H9 (cell line): ENCODE data around the gene SEMA4D. TPM values are rescaled to one million over a fixed set of nuclear protein-coding genes. Genes with fewer than 3 reads are reported as not detected.
A peak's percentile ranks its signal among the peaks of the same experiment; 100 is the strongest.

ENCODE experiments used
- DNase-seq: peaks from one replicate; pipeline ENCODE4 v3.0.0-alpha.2; 2017
- H2AFZ ChIP-seq: one replicate; pipeline ENCODE4 v1.6.1; 2013; ENCODE audit warnings: mild to moderate bottlenecking, low read length, control low read depth, moderate library complexity
- H2AK5ac ChIP-seq: 2 replicates; pipeline ENCODE4 v1.6.1; 2013; ENCODE audit warnings: low read length, control low read depth, mixed read lengths; ENCODE audit not compliant: insufficient read length
- H2BK120ac ChIP-seq: one replicate; pipeline ENCODE4 v1.6.1; 2013; ENCODE audit warnings: low read depth, mild to moderate bottlenecking, low read length, control low read depth, inconsistent platforms; ENCODE audit not compliant: poor library complexity, severe bottlenecking
- H2BK12ac ChIP-seq: 2 replicates; pipeline ENCODE4 v1.6.1; 2013; ENCODE audit warnings: low read length, control low read depth, mixed read lengths, low read depth; ENCODE audit not compliant: insufficient read length
- H2BK15ac ChIP-seq: 2 replicates; pipeline ENCODE4 v1.6.1; 2013; ENCODE audit warnings: low read depth, low read length, control low read depth
- H2BK20ac ChIP-seq: one replicate; pipeline ENCODE4 v1.6.1; 2013; ENCODE audit warnings: low read depth, mild to moderate bottlenecking, low read length, control low read depth, inconsistent platforms; ENCODE audit not compliant: poor library complexity, severe bottlenecking
- H2BK5ac ChIP-seq: 2 replicates; pipeline ENCODE4 v1.6.1; 2013; ENCODE audit warnings: low read length, control low read depth, mixed read lengths; ENCODE audit not compliant: insufficient read length
- H3K14ac ChIP-seq: 2 replicates; pipeline ENCODE4 v1.6.1; 2013; ENCODE audit warnings: low read length, control low read depth; ENCODE audit not compliant: insufficient read depth
- H3K18ac ChIP-seq: 2 replicates; pipeline ENCODE4 v1.6.1; 2013; ENCODE audit warnings: low read depth, mild to moderate bottlenecking, mixed read lengths, low read length, control low read depth; ENCODE audit not compliant: insufficient read length
- H3K23ac ChIP-seq: 2 replicates; pipeline ENCODE4 v1.6.1; 2013; ENCODE audit warnings: low read length, control low read depth, mixed read lengths, low read depth; ENCODE audit not compliant: insufficient read length
- H3K23me2 ChIP-seq: 2 replicates; pipeline ENCODE4 v1.6.1; 2013; ENCODE audit warnings: low read depth, mild to moderate bottlenecking, mixed read lengths, low read length, control low read depth; ENCODE audit not compliant: insufficient read length, poor library complexity, severe bottlenecking
- H3K27ac ChIP-seq: 2 replicates; pipeline ENCODE4 v1.5.1; 2013; ENCODE audit warnings: low read length, control low read depth, mixed read lengths, low read depth; ENCODE audit not compliant: insufficient read length
- H3K27me3 ChIP-seq: 2 replicates; pipeline ENCODE4 v1.6.1; 2013; ENCODE audit warnings: low read length, control low read depth, inconsistent platforms; ENCODE audit not compliant: insufficient read depth
- H3K4ac ChIP-seq: 2 replicates; pipeline ENCODE4 v1.6.1; 2013; ENCODE audit warnings: low read depth, mild to moderate bottlenecking, control low read depth, inconsistent platforms, low read length, moderate library complexity
- H3K4me1 ChIP-seq: 2 replicates; pipeline ENCODE4 v1.6.1; 2013; ENCODE audit warnings: low read length, control low read depth, inconsistent platforms; ENCODE audit not compliant: insufficient read depth
- H3K4me2 ChIP-seq: 2 replicates; pipeline ENCODE4 v1.6.1; 2013; ENCODE audit warnings: low read length, control low read depth, mixed read lengths; ENCODE audit not compliant: insufficient read length, insufficient read depth
- H3K56ac ChIP-seq: 2 replicates; pipeline ENCODE4 v1.6.1; 2013; ENCODE audit warnings: low read depth, mild to moderate bottlenecking, mixed read lengths, low read length, control low read depth; ENCODE audit not compliant: insufficient read length
- H3K79me1 ChIP-seq: 2 replicates; pipeline ENCODE4 v1.6.1; 2013; ENCODE audit warnings: low read depth, mild to moderate bottlenecking, moderate library complexity, low read length, control low read depth, inconsistent platforms; ENCODE audit not compliant: insufficient read depth, poor library complexity, severe bottlenecking
- H3K79me2 ChIP-seq: 2 replicates; pipeline ENCODE4 v1.6.1; 2013; ENCODE audit warnings: low read length, control low read depth, inconsistent platforms; ENCODE audit not compliant: insufficient read depth
- H3K9ac ChIP-seq: 2 replicates; pipeline ENCODE4 v1.6.1; 2013; ENCODE audit warnings: low read length, control low read depth, mixed read lengths; ENCODE audit not compliant: insufficient read length; ENCODE audit errors: extremely low read depth
- H3K9me3 ChIP-seq: one replicate; pipeline ENCODE4 v1.6.1; 2013; ENCODE audit warnings: low read depth, low read length, inconsistent platforms; ENCODE audit not compliant: control insufficient read depth
- H3T11ph ChIP-seq: one replicate; pipeline ENCODE4 v1.6.1; 2013; ENCODE audit warnings: mild to moderate bottlenecking, low read length, control low read depth, inconsistent platforms
- H4K20me1 ChIP-seq: one replicate; pipeline ENCODE4 v1.6.1; 2013; ENCODE audit not compliant: control insufficient read depth, insufficient read length, insufficient read depth
- H4K5ac ChIP-seq: 2 replicates; pipeline ENCODE4 v1.6.1; 2013; ENCODE audit warnings: low read depth, mild to moderate bottlenecking, mixed read lengths, low read length, control low read depth; ENCODE audit not compliant: insufficient read length
- H4K8ac ChIP-seq: replicated peaks from 2 replicates; pipeline ENCODE4 v1.6.1; 2013; ENCODE audit warnings: low read length, control low read depth, mixed read lengths, low read depth; ENCODE audit not compliant: insufficient read length
- H4K91ac ChIP-seq: 2 replicates; pipeline ENCODE4 v1.6.1; 2013; ENCODE audit warnings: low read depth, mild to moderate bottlenecking, moderate library complexity, mixed read lengths, low read length, control low read depth; ENCODE audit not compliant: insufficient read length
- H3K27ac Mint-ChIP-seq, 3 experiments: 2 replicates in 2 of 3; 3 replicates in 1 of 3; pipeline ENCODE4 v1.8.0; 2020 to 2021; ENCODE audit warnings: mixed read lengths in 3 of 3, mild to moderate bottlenecking in 1 of 3, moderate library complexity in 1 of 3
- H3K27me3 Mint-ChIP-seq: 2 replicates; pipeline ENCODE4 v1.8.0; 2021; ENCODE audit warnings: low read depth, mild to moderate bottlenecking, moderate library complexity, mixed read lengths
- H3K36me3 Mint-ChIP-seq, 3 experiments: 2 replicates in 2 of 3; 3 replicates in 1 of 3; pipeline ENCODE4 v1.8.0; 2020 to 2021; ENCODE audit warnings: low read depth in 3 of 3, mixed read lengths in 3 of 3; ENCODE audit not compliant: insufficient read depth in 1 of 3
- H3K4me1 Mint-ChIP-seq, 2 experiments: 2 replicates each; pipeline ENCODE4 v1.8.0; 2020; ENCODE audit warnings: mixed read lengths in 2 of 2
- H3K4me3 Mint-ChIP-seq, 2 experiments: 2 replicates in 1 of 2; 3 replicates in 1 of 2; pipeline ENCODE4 v1.8.0; 2020 to 2021; ENCODE audit warnings: mild to moderate bottlenecking in 2 of 2, mixed read lengths in 2 of 2, moderate library complexity in 1 of 2
- H3K9me3 Mint-ChIP-seq, 2 experiments: 2 replicates in 1 of 2; 3 replicates in 1 of 2; pipeline ENCODE4 v1.8.0; 2020; ENCODE audit warnings: mild to moderate bottlenecking in 2 of 2, mixed read lengths in 2 of 2, moderate library complexity in 1 of 2
- WGBS: extraction: QIAGEN DNeasy Blood & Tissue Kit; methylation state at CpG from one replicate; pipeline ENCODE4 v1.1.7; 2013; ENCODE audit warnings: missing lambda C conversion rate, low lambda C conversion rate, mixed read lengths; ENCODE audit not compliant: insufficient read length; ENCODE audit errors: extremely low coverage; 5-methylcytosine and 5-hydroxymethylcytosine counted together
- total RNA-seq: library from RNA; stranded (reverse); gene quantifications from 2 replicates; pipeline ENCODE4 v1.2.1, GENCODE V29; 2021
- TF ChIP-seq, protein P1 (sequence below): fragments of 200-600 bp; sonication (generic); conservative IDR thresholded peaks from 3 replicates; pipeline ENCODE4 v1.8.0; 2021; ENCODE audit warnings: antibody characterized with exemption, mild to moderate bottlenecking

SEMA4D gene
- total RNA-seq, 1 experiment from 2014 or later: 47.2 TPM

DNA sequence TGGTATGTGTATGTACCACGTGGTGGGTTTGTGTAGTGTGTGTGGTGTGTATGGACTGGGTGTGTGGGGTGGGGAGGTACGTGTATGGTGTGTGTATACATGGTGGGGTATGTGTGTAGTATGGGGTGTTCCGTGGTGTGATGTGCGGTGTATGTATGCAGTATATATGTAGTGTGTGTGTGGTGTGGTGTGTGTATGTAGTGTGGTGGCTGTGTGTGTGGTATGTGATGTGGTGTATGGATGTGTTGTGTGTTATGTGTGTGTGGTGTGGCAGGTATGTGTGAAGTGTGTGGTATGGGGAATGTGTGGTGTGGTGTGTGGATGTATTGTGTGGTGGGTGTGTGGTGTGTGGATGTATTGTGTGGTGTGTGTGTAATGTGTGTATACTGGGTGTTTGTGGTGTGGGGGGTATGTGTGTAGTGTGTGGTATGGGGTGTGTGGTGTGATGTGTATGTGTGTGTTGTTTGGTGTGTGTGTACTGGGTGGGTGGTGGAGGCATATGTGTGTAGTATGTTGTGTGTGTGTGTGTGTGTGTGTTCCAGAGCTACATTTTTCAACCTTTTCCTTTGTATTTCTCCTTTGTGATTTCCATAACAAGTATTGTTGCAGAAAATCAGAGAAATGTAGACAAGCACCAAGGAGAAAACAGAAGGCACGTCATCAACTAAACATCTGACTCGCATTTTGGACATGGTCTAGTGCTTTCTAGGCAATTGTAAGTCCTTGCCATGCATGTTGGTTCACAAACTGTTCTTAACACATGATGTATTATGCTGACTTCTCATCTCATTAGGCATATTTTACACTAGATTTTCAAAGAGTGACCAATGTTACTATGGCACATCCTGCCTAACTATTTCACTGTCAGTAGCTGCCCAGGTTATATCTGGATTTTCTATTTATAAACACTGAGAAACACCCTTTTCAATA lies 13.2 kb downstream of the SEMA4D start:
- Histone ChIP-seq H2BK12ac (no peak overlapping the region), H4K20me1 (peaks cover 4% of the 10 kb centered on the region), H2BK20ac (no peak overlapping the region), H3T11ph (no peak overlapping the region), H2AK5ac (no peak overlapping the region), H3K9me3 (no peaks in the 10 kb centered on the region), H3K27me3 (no peaks in the 10 kb centered on the region), H3K23me2 (no peaks in the 10 kb centered on the region), H2BK120ac (no peak overlapping the region), H3K9ac (no peak overlapping the region), H3K4me1 (no peaks in the 10 kb centered on the region; the same call in none of the 2 replicates), H3K79me1 (no peaks in the 10 kb centered on the region), H2BK5ac (no peak overlapping the region), H2AFZ (no peak overlapping the region), H3K23ac (no peak overlapping the region), H3K18ac (no peak overlapping the region), H3K4ac (no peak overlapping the region), H4K91ac (no peak overlapping the region), H2BK15ac (no peak overlapping the region), H3K79me2 (peaks cover 22% of the 10 kb centered on the region; the same call in 1 of the 2 replicates), H3K56ac (no peak overlapping the region), H3K27ac (no peak overlapping the region), H3K14ac (no peak overlapping the region), H4K5ac (no peak overlapping the region), H4K8ac (no peak overlapping the region), H3K4me2 (no peak overlapping the region)
- Mint-ChIP-seq H3K27ac (no peak overlapping the region; a peak in 1 of 7 replicates), H3K9me3 (0 out of 5 replicates have a peak, but pooled peaks cover 0 to 2% of the 10 kb centered on the region in 2 experiments), H3K27me3 (no peaks in the 10 kb centered on the region), H3K4me3 (no peak overlapping the region), H3K36me3 (peaks cover 3 to 12% (median 8%) of the 10 kb centered on the region in 3 experiments), H3K4me1 (peaks cover 49 to 51% of the 10 kb centered on the region in 2 experiments)
- 100% methylated on average over 3 of the region's 6 CpGs for WGBS
- peak; percentile 12 for DNase-seq
- TF ChIP-seq, protein P1, sequence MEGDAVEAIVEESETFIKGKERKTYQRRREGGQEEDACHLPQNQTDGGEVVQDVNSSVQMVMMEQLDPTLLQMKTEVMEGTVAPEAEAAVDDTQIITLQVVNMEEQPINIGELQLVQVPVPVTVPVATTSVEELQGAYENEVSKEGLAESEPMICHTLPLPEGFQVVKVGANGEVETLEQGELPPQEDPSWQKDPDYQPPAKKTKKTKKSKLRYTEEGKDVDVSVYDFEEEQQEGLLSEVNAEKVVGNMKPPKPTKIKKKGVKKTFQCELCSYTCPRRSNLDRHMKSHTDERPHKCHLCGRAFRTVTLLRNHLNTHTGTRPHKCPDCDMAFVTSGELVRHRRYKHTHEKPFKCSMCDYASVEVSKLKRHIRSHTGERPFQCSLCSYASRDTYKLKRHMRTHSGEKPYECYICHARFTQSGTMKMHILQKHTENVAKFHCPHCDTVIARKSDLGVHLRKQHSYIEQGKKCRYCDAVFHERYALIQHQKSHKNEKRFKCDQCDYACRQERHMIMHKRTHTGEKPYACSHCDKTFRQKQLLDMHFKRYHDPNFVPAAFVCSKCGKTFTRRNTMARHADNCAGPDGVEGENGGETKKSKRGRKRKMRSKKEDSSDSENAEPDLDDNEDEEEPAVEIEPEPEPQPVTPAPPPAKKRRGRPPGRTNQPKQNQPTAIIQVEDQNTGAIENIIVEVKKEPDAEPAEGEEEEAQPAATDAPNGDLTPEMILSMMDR: no peak
